GM19468 (cell line): ENCODE results near the gene SHANK2.

Experiments used
- ATAC-seq: cut with Tn5 transposase; IDR thresholded peaks from one replicate; pipeline ENCODE4 v1.9.1; 2021; ENCODE audit warnings: mild to moderate bottlenecking, moderate library complexity, moderate number of reproducible peaks; ENCODE audit not compliant: unreplicated experiment; ENCODE audit errors: extremely low read depth

Gene SHANK2

DNA sequence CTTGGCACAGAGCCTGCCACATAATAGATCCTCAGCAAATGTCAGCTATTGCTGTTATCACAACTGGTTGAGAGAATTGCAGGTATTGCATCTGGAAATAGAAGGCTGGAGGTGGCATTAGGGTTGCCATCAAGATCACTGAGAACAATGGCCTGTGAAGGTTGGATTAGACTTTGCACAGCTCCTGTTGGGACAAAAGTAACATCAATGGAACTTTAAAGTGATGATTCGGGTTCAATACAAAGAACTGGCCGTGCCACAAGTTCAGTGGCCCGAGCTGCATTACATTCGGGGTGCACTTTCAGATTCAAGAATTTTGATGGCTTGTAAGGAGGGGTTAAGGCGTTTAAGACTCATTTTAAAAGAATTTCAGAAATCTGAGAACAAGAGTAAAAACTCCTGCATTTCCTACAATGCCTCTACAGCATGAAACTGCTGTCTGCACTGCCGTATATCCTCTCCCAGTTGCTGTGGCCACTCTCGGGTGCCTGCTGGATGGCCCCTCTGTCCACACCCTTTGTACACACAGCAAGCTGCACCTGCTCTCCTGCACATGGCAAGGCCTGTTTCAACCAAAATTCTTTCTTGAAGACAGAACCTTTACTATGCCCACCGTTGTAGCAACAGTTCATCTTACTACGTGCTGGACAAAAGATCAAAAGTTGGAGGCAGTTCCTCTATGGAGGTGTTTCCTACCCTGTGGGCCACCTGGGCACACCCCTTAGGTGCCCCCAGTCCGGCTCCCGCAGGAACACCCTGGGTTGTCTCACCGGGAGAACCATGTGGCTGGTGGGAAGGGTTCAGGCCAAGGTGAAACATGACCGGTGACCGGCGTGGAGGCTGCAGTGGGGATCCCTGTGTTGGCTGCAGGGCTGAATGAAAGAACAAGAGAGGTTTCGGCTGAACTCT lies 17.5 kb upstream of the SHANK2 start:
- no peak for ATAC-seq

DNA sequence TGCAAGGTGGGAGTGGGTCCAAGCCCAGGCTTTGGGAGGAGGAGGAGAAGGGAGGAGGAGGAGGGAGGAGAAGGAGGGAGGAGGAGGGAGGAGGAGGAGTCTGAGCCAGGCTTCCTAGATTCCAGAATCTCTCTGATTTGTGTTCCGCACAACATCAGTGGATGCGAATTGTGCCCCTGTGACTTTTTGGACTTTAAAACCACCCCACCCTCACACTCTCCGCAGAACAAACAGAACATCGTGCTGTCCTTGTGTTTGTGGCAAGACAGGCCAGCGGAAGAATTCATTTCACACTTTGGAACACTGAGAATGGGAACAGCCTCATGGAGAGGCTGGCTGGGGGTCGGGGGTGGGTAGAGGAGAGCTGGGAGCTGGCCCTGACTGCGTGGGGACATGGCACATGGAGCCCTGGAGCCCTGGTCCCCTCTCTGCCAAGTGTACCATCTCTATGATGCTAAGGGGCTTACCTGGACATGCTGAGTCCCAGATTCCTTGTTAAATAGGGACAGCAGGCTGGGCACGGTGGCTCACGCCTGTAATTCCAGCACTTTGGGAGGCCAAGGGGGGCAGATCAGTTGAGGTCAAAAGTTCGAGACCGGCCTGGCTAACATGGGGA lies 16.4 kb upstream of the SHANK2 start:
- ATAC-seq: no peak

DNA sequence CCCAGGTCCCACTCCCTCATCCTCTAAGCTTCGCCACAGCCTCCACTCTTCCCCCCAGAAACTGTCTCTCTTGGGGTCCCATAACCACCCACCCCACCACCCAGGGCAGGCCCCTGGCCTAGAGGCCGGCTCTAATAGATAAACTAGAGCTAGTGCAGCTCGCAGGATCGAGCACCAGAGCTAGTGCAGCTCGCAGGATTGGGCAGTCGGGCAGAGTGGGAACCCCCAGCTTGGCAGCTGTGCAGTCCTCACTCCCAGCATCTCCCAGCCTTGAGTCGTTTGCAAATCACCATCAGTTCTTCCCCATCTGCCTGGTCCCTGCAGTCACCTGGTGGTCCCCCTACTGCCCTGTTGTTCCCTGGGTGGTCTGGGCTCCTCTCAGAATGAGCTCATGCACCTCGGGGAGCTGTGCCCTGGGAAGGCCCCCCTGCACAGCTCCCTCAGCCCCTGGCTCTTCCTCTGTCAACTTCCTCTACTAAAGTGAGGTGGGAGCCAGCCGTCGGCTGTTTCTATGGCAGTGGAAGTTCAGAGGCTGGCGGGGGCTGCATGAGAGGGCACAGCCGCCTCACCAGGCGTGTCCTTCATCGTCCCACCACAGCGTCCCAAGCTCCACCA lies 15.5 kb upstream of the SHANK2 start:
- ATAC-seq: no peak

DNA sequence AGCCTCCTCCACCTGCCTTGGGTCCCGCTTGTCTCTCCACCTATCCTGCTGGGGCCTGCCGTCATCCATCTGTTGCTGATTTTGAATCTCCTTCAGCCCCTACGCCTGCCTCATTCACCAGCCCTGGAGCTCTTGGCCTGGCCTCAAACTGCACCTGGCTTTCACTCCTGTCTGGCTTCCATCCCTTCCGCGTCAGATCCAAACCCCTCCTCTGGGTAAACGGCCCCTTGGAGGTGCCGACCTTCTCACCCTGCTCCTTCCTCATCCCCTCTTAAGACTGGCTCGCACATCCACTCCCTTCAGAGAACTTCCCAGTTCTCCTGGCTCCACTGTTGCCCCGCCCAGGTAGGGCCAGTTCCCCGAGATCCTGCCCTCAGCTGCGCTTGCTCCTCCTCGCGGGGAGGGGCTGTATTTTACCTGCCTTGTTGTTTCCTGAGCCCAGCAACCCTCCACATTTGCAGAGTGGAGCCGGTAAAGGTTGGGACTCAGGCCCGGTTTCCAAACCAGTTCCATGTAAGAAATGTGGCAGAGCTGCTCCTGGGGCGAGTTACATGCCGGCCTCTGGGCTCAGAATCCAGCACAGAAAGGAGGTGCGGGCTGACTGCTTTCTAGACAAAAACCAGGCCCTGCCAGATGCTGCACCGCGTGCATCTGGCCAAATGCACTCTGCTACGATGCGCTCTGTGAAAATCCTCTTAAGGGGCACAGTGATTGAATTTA lies 13.9 kb upstream of the SHANK2 start:
- no peak for ATAC-seq

DNA sequence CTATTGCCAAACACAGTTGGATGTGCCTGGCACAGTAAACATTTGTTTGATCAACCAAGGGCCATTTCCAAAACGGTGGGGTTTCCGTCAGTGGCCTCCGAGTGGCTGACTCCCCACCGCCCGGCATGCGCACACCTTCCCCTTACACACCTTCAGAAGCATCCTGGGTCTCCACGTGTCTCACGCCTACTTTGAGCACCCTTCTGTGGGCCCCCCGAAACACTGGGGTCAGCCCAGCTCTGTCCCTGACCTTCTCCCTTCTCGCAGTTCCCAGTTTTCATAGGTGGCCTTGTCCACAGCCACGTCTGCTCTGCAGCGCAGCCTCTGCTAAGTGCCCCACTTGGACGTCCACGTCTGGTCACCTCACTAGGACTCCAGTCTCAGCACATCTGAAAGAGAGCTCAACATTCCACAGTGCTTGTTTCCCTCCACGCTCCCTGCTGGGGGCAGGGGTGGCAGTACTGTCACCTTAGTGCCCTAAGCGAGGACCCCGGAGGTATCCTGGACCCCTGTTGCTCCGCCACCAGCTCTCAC lies 13.2 kb upstream of the SHANK2 start:
- no peak for ATAC-seq

DNA sequence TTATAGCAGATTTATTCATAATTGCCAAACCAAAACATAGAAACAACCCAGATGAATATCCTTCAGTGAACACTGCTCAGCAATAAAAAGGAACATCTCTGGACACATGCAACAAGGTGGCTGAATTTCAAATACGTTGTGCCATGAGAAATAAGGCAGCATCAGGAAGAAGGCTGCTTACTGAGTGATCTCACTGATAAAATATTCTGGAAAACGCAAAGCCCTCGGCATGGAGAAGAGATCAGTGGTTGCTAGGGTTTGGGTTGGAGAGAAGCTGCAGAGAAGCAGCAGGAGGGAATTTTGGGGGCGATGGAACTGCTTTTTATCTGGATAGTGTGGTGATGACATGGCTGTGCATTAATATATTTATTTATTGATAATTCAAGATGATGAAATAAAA lies 11.0 kb upstream of the SHANK2 start:
- no peak for ATAC-seq

DNA sequence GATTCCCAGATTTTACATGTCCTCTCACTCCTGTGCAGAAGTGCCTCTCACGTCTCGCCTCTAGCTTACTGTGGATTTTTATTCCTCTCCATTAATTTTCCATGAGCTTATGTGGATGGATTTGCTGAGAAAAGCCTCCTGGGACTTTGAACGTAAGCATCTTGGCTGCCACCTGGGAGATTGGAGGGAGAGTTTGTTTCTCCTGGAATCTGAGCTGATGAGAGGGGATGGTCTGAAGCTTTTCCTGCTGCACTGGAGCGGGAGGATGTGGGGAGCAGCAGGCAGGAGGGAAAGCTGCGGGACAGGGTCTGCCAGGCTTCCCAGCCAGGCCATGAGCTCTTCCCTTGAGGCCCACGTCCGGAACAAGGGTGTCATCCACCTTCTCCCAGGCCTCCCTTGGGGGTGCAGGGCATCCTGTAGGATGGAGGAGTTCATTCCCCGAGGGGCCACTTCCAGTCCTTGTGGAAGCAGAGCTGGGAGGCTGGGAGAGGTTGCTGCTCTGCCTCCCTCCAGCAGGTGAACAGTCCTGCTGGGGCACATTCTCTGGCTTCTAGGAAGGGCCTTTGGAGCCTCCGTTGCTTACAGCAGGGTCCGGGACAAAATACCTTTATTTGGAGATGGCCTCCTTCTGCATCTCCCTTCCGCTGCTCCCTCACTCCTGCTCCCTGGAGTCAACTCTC lies 3.6 kb upstream of the SHANK2 start:
- no peak for ATAC-seq

DNA sequence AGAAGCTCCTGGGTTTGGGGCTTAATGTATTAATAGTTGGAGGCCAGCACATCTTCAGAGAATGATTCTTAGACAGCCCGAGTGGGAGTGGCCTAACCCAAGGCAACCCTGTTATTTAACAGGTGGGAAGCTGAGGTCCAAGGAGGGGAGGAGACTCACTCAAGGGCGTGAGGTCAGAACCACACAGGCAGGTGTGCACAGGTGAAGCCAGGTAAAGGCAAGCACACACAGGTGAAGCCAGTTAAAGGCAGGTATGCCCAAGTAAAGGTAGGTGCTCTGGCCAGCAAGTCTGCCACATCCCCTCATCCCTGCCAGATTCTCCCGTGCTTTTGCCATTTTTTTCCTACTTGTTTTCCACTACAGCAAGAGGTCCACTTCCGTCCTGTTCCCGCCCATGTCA lies 2.9 kb upstream of the SHANK2 start:
- ATAC-seq: no peak

DNA sequence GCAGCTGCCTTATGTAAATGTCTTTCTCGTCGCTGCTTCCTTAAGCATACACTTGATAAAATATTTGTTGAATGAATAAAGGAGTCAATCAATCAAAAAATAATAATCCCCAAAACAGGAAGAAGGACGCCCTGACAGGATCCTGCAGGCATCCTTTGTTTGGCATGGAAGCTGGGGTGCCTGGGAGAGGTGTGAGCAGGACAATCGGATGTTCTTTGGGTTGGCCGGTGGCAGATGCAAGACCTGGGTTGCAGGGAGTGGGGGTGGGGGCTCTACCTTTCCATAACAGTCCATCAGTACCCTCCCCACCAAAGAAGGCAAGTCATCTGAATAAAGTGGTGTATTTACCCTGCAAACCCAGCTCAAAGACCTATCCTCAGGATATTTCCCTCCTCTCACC lies 1.4 kb upstream of the SHANK2 start:
- no peak for ATAC-seq

DNA sequence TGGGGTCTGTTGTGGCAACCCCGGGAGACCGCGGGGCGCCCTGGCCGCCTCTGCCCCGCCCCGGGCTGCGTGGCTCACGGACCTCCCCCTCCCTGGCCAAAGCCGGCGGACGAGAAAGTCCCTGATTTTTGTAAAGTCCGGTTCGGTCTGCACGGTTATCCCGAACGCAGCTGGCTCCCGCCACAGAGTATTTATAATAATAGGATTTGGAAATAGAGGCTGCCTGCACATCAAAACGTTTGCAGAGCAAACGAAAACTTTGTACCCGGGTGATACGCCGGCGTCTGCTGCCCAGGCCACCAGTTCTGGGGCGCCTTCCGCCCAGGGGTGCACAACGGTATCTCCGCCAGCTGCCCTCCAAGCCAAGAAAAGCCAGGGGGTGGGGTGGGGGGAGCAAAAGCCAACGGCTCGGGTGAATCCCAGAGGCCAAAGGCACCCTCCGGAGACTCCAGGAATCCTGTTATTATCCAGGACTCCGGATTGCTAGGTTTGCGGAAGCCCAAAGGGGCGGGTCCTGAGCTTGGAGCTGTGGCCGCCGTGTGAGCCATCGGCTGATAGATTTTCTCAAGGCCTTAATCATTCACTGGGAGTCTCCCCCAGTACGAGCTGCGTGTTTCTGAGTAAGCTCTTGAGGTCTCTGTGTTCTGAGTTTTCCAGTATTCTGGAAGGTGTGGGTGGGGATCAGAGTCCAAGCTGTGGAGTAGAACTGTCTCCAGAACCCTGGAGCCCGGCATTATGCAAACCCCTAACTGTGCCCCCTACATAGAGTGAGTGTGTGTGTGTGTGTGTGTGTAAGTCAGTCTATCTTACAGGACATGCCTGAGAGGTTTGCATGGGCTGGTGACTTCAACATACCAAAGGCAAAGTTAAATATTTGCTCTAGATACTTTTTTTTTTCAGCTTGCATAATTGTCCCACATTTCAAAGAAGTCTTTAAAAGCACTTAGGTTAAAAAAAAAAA lies 673 bp upstream of the SHANK2 start:
- no peak for ATAC-seq

DNA sequence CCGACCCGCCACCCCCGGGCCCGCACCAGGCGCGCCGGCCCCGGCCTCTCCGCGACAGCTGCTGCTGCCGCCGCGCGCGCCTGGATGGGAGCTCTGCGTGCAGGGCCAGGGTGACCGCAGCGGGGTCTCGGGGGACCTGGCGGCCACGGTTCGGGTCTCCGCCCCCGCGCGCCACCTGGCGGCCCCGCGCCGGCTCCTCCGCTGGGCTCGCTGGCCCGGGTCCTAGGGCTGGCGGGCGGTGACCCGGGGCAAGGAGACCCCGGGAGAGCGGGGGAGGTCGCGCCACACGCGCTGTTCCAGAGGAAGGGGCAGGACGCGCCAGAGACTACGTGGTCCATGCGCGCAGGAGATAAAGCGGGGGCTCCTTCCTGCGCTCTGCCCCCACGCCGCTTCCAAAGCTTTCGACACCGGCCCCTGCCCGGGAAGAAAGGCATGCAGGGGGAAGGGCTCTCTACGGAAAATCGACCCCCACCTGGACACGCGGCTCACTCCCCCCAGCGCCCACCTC lies 562 bp downstream of the SHANK2 start:
- ATAC-seq: no peak

DNA sequence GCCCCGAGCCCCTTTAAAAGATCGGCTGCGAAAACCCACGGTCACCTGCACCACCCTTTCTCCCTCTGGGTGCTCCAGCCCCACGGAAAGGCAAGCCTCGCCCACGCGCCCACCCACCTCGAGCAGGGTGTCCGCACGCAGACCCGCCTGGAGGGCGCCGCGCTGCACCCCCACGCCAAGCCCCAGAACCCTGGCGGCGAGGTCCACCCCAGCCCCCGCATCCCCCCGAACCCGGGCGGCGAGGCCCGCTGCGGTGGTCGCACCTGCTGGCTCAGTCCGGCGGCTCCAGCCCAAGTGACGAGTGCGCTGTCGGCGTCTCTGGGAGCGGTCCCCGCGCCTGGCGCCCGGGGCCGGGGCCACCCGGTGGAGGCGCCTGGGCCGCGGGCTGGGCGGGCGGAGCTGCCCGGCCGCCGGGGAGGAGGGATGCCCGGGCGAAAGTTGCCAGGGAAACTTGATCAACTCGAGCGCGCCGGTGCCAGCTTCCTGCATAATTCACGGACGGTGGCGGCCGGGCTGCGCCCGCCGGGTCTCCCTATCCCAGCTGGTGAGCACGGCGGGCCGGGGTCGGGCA lies 1.1 kb downstream of the SHANK2 start:
- no peak for ATAC-seq

DNA sequence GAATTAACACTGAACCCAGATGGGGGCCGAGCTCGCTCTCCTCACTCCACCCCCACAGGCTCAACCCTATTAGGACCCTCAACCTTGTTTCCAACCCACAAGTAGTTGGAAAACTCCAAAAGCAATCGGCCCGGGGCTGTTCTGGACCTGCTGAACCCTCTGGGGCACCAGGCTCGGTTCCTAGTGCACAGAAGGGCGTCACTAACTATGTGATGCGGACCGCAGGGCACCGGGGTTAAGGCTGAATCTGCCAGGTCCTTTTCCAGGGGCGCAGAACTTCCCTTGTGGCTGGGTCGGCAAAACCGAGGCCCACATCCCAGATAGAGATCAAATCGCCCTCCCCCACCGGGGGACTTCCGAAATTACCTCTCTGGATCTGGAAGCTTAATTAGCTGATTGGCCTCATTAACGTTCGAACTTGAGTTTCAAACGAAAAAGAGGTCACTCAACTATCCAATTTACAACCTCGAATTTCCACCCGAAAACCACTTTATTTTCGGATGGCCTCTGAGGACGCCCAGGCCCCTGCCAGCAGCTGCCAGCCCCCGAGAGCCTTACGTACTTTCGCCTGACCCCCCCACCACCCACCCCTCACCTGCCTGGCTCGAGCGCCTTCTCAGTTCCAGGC lies 1.7 kb downstream of the SHANK2 start:
- ATAC-seq: no peak

DNA sequence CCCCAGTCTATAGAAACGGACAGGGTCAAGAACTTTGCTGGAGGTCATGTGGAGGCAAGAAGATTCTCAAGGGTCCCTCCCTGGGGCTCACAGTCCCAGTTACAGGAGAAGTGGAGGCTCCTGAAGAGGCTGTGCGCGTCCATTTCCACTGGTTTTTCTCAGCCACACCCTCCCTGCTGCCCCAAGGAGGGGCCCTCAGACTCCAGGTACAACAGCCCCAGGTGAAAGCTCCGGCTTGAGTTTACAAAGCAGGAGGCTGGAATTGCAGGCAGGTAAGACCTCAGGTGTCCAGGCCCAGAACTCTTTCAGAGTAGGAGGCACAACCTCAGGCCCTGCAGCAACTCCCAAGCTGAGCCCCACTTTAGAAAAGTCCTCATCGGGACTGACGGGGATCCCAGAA lies 3.1 kb downstream of the SHANK2 start:
- ATAC-seq: no peak

DNA sequence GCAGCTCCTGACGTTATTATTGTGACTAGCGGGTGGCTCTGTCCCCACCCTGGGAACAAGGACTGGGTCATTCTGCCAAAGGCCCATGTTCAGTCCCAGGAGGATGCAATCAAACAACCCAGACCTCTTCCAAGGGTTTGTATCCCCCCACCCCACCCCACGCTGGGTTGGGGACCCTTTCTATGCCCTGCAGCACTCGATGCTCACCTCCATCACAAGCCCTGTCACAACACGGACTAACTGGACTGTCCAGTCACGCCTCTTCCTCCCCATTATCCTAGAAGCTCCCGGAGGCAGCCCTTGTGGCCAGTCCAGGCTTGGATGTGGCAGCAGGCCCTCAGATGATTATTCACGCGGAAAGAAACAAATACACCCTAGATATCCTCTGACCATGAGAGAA lies 3.7 kb downstream of the SHANK2 start:
- no peak for ATAC-seq

DNA sequence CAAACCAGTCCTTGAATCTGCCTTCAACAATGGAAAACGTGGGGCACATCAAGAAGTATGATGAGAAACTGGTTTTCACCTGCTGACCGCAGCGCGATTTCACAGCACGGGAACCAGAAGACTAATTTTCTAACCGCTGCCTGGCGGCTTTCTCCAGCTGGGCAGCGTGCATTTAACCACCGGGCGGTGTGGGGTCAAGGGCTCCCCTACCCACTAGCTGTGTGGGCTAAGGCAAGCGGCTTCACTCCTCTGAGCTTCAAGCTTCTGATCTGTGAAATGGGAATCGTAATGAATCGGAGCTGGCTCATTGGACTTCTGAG lies 4.2 kb downstream of the SHANK2 start:
- ATAC-seq: no peak

DNA sequence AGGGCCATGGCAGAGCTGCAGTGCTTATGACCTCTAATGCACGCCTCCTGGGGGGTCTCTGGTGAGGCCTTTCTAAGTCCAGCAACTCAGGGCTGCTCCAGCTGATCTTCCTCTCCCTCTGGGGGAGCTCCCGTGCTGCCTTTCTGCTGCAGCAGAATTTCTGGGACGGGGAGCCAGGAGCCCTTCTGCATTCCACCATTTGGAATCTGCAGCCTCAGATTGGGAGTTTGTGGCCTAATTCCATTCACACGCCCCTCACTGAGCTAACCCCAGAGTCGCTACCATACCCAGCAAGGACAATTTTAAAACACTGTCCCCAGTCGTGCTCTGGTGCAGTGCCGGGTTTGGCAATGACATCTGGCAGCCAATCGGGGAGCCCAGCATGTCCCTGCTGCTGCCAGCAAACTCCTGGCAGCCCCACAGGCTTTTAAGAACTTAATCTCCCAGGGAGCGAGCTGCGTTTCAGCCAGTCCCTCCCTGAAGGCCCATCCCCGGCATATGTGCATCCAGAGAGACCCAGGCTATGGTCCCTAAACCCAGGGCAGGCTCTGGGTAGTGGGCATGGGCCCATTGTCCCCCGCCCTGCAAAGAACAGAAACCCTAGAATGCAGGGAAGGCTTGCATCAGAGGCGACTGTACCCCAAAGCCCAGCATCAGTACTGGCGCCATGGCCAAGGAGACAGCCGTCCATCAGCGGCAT lies 4.7 kb downstream of the SHANK2 start:
- no peak for ATAC-seq
